ENCODE results near the gene ANKZF1.
A peak's percentile ranks its signal among the peaks of the same experiment; 100 is the strongest.

ANKZF1 gene

DNA sequence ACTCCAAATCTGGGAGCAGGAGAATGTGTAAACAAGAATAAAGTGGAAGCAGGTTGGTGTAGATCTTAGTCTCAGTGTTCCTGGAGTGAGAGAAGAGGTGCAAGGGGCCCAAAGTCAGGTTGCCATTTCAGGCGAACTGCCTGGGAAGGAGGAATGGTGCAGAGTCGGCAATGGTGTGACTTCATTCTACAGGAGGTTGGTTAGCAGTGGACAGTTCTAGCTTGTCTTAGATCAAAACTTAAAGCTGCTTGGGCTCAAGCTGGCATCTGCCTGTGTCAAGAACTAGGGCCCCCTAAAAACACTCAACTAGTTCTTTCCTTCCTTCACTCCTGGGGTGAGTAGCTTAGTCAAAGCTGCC is 19.2 kb downstream of the ANKZF1 start:
- no peak overlapping the region for H3K4me3 ChIP-seq (ENCODE audit: low read depth, low read length)
- H3K36me3 ChIP-seq, result peaks cover 49% of the 10 kb centered on the region
- no peaks in the 10 kb centered on the region for H3K27me3 ChIP-seq (ENCODE audit: insufficient read depth, low read depth, severe bottlenecking)
- no peak for TF ChIP-seq CTCF (IDR thresholded peaks at IDR 0.05; ENCODE audit: low read depth, low read length)
- H3K9me3 ChIP-seq (ENCODE audit: severe bottlenecking), result no peaks in the 10 kb centered on the region
- DNase-seq, result no peak
- H3K27ac ChIP-seq, result peak overlapping the region; percentile 53

GRCh38 chr2:219249203-219249980 is 19.8 kb downstream of the ANKZF1 start:
- Histone ChIP-seq H3K27ac (peak overlapping the region; percentile 53), H3K36me3 (peaks cover 49% of the 10 kb centered on the region), H3K4me3 (ENCODE audit: low read depth, low read length) (no peak overlapping the region), H3K9me3 (ENCODE audit: severe bottlenecking) (no peaks in the 10 kb centered on the region), H3K27me3 (ENCODE audit: insufficient read depth, low read depth, severe bottlenecking) (peaks cover under 1% of the 10 kb centered on the region)
- DNase-seq, result peak; percentile 26
- no peak for TF ChIP-seq CTCF (IDR thresholded peaks at IDR 0.05; ENCODE audit: low read depth, low read length)

DNA sequence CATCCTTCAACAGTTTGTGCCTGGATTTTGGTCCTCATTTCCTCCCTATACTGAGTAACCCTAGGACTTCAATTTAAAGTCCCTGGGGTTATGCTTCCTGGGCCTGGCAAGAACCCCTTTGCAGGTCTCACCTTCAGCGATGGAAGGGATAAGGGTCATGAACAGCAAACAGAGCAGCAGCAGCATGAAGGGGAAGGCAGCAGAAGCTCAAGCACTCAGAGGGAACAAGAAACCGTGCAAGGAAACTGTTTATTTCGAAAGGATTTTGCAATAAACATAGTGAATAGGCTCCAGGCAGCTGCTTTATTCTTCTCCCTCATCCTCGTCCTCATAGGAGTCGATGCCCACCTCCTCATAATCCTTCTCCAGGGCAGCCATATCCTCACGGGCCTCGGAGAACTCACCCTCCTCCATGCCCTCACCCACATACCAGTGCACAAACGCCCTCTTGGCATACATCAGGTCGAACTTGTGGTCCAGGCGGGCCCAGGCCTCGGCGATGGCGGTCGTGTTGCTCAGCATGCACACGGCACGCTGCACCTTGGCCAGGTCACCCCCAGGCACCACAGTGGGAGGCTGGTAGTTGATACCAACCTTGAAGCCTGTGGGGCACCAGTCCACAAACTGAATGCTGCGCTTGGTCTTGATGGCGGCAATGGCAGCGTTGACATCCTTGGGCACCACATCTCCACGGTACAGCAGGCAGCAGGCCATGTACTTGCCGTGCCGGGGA is 20.6 kb downstream of the ANKZF1 start:
- no peak for DNase-seq
- Histone ChIP-seq H3K9me3 (ENCODE audit: severe bottlenecking) (no peaks in the 10 kb centered on the region), H3K27ac (peak overlapping the region; percentile 53), H3K4me3 (ENCODE audit: low read depth, low read length) (no peak overlapping the region), H3K36me3 (peaks cover 49% of the 10 kb centered on the region), H3K27me3 (ENCODE audit: insufficient read depth, low read depth, severe bottlenecking) (peaks cover 3% of the 10 kb centered on the region)
- no peak for TF ChIP-seq CTCF (IDR thresholded peaks at IDR 0.05; ENCODE audit: low read depth, low read length)

DNA sequence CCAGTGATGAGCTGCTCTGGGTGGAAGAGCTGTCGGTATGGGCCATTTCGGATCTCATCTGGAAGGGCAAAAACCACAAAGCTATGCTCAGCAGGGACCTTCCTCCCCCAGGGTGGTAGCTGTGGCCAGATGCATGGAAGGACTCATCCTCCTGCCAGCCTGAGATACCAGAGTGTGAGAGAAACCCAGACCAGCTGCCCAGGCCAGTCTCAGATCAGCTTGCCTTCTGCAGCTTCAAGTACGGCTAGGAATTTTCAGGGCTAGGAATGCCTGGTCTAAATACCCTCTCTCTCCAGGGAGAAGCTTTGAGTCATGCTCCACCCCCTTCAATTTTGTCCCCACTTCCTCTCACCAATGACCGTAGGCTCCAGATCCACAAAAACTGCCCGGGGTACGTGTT is 22.1 kb downstream of the ANKZF1 start:
- peak overlapping the region; percentile 66 for H3K4me3 ChIP-seq (ENCODE audit: low read depth, low read length)
- peaks cover 3% of the 10 kb centered on the region for H3K27me3 ChIP-seq (ENCODE audit: insufficient read depth, low read depth, severe bottlenecking)
- H3K9me3 ChIP-seq (ENCODE audit: severe bottlenecking), result no peaks in the 10 kb centered on the region
- TF ChIP-seq CTCF (IDR thresholded peaks at IDR 0.05; ENCODE audit: low read depth, low read length), result no peak
- H3K36me3 ChIP-seq, result peaks cover 49% of the 10 kb centered on the region
- DNase-seq, result no peak
- peak overlapping the region; percentile 96 for H3K27ac ChIP-seq

GRCh38 chr2:219252084-219252483 is 22.5 kb downstream of the ANKZF1 start:
- no peak for TF ChIP-seq CTCF (IDR thresholded peaks at IDR 0.05; ENCODE audit: low read depth, low read length)
- H3K27ac ChIP-seq, result peak overlapping the region; percentile 96
- no peak for DNase-seq
- H3K4me3 ChIP-seq (ENCODE audit: low read depth, low read length), result peak overlapping the region; percentile 66
- peaks cover 3% of the 10 kb centered on the region for H3K27me3 ChIP-seq (ENCODE audit: insufficient read depth, low read depth, severe bottlenecking)
- H3K9me3 ChIP-seq (ENCODE audit: severe bottlenecking), result no peaks in the 10 kb centered on the region
- peaks cover 45% of the 10 kb centered on the region for H3K36me3 ChIP-seq
